Suprapubic skin (tissue), 4 donors: ENCODE measurements around the gene KRT72. TPM values are rescaled to one million over a fixed set of nuclear protein-coding genes. Genes with fewer than 3 reads are reported as not detected.

Source experiments
- DNase-seq, 2 donors: peaks; one replicate each; pipeline ENCODE4 v3.0.0-alpha.2; 2019; ENCODE audit warnings: low spot score in 2 of 2
- H3K27ac ChIP-seq: fragments of 200-600 bp; sonication (generic); one replicate; pipeline ENCODE4 v1.5.1; 2019
- H3K27me3 ChIP-seq: fragments of 200-600 bp; sonication (generic); one replicate; pipeline ENCODE4 v1.5.1; 2019
- H3K36me3 ChIP-seq: fragments of 200-600 bp; sonication (generic); one replicate; pipeline ENCODE4 v1.5.1; 2019
- H3K4me1 ChIP-seq: fragments of 200-600 bp; sonication (generic); one replicate; pipeline ENCODE4 v1.5.1; 2019
- H3K4me3 ChIP-seq: fragments of 200-600 bp; sonication (generic); one replicate; pipeline ENCODE4 v1.5.1; 2019; ENCODE audit warnings: mild to moderate bottlenecking
- H3K9me3 ChIP-seq: fragments of 200-600 bp; sonication (generic); one replicate; pipeline ENCODE4 v1.5.1; 2019
- CTCF ChIP-seq, 2 donors: fragments of 200-600 bp in 1 of 2; fragments of 450-650 bp in 1 of 2; sonication (generic) in 1 of 2; IDR thresholded peaks; one replicate each; pipeline ENCODE4 v1.5.1; 2016 to 2019; ENCODE audit warnings: antibody characterized with exemption in 2 of 2, mild to moderate bottlenecking in 1 of 2, moderate library complexity in 1 of 2
- EP300 ChIP-seq: sonication (generic); formaldehyde crosslinking; IDR thresholded peaks from one replicate; pipeline ENCODE4 v1.6.1; 2017; ENCODE audit warnings: antibody characterized with exemption
- POLR2A ChIP-seq, 2 donors: fragments of 450-650 bp; IDR thresholded peaks; one replicate each; pipeline ENCODE4 v1.6.1; 2017; ENCODE audit warnings: antibody characterized with exemption in 2 of 2, mild to moderate bottlenecking in 2 of 2, moderate library complexity in 2 of 2
- POLR2AphosphoS5 ChIP-seq, 3 donors: sonication (generic); formaldehyde crosslinking; IDR thresholded peaks; one replicate each; pipeline ENCODE4 v1.6.1; 2017; ENCODE audit warnings: antibody characterized with exemption in 3 of 3
- WGBS: methylation state at CpG from one replicate; pipeline ENCODE4 v1.1.5; 2018; 5-methylcytosine and 5-hydroxymethylcytosine counted together
- total RNA-seq, 4 donors: library from RNA; depleted of rRNA; stranded (reverse); fragments of >200 nt; gene quantifications; one replicate each; pipeline ENCODE4 v1.1.0, GENCODE V29; 2016

KRT72 gene
- total RNA-seq, 4 donors from 2014 or later = 2.0 to 19.2 (median 8.8) TPM

- Histone ChIP-seq H3K36me3 (no peaks in the 10 kb centered on the region), H3K4me3 (no peak overlapping the region), H3K27ac (no peak overlapping the region), H3K27me3 (peaks cover 8% of the 10 kb centered on the region), H3K9me3 (no peaks in the 10 kb centered on the region), H3K4me1 (peaks cover 8% of the 10 kb centered on the region)
- 60% methylated on average over 4 of the region's 4 CpGs for WGBS
- TF ChIP-seq POLR2A (IDR thresholded peaks at IDR 0.05) = no peak
- no peak for TF ChIP-seq EP300
- TF ChIP-seq POLR2AphosphoS5 (IDR thresholded peaks at IDR 0.05) = no peak
- TF ChIP-seq CTCF (IDR thresholded peaks at IDR 0.05) = no peak
- DNase-seq = no peak
Measured at GRCh38 chr12:52641468-52641867, 40.2 kb upstream of the KRT72 start.

GRCh38 chr12:52637299-52637698 is 36.0 kb upstream of the KRT72 start:
- 82% methylated on average over 4 of the region's 4 CpGs for WGBS
- peaks cover 7% of the 10 kb centered on the region for H3K27me3 ChIP-seq
- no peak for DNase-seq

GRCh38 chr12:52636592-52637258 is 35.5 kb upstream of the KRT72 start:
- 70% methylated on average over 5 of the region's 5 CpGs for WGBS
- no peak for TF ChIP-seq EP300
- no peak for TF ChIP-seq CTCF (IDR thresholded peaks at IDR 0.05)
- no peak for TF ChIP-seq POLR2A (IDR thresholded peaks at IDR 0.05)
- no peak for TF ChIP-seq POLR2AphosphoS5 (IDR thresholded peaks at IDR 0.05)
- peaks cover 4% of the 10 kb centered on the region for H3K27me3 ChIP-seq
- H3K36me3 ChIP-seq = no peaks in the 10 kb centered on the region
- H3K27ac ChIP-seq = no peak overlapping the region
- DNase-seq = no peak
- H3K4me1 ChIP-seq = peaks cover 4% of the 10 kb centered on the region
- no peak overlapping the region for H3K4me3 ChIP-seq
- no peaks in the 10 kb centered on the region for H3K9me3 ChIP-seq

More at GRCh38 chr12:52637299-52637698, 36.0 kb upstream of the KRT72 start:
- Histone ChIP-seq H3K4me1 (peaks cover 8% of the 10 kb centered on the region), H3K27ac (no peak overlapping the region), H3K36me3 (no peaks in the 10 kb centered on the region), H3K9me3 (no peaks in the 10 kb centered on the region), H3K4me3 (no peak overlapping the region)
- TF ChIP-seq POLR2A (IDR thresholded peaks at IDR 0.05) (no peak), POLR2AphosphoS5 (IDR thresholded peaks at IDR 0.05) (no peak), EP300 (no peak), CTCF (IDR thresholded peaks at IDR 0.05) (no peak)

- H3K36me3 ChIP-seq = no peaks in the 10 kb centered on the region
- 86% methylated on average over 6 of the region's 6 CpGs for WGBS
- DNase-seq = peak in 1 of 2 donors; percentile 62
- no peak overlapping the region for H3K27ac ChIP-seq
- TF ChIP-seq CTCF (IDR thresholded peaks at IDR 0.05) (no peak), EP300 (no peak), POLR2AphosphoS5 (IDR thresholded peaks at IDR 0.05) (no peak), POLR2A (IDR thresholded peaks at IDR 0.05) (no peak)
- H3K27me3 ChIP-seq = peaks cover 4% of the 10 kb centered on the region
- H3K4me1 ChIP-seq = peaks cover 4% of the 10 kb centered on the region
- H3K9me3 ChIP-seq = no peaks in the 10 kb centered on the region
- H3K4me3 ChIP-seq = no peak overlapping the region
Measured at GRCh38 chr12:52636189-52636588, 34.9 kb upstream of the KRT72 start.

GRCh38 chr12:52634266-52635056 is 33.2 kb upstream of the KRT72 start:
- WGBS = 34% methylated on average over 7 of the region's 7 CpGs
- Histone ChIP-seq H3K36me3 (no peaks in the 10 kb centered on the region), H3K4me1 (peaks cover 4% of the 10 kb centered on the region), H3K27ac (no peak overlapping the region), H3K9me3 (no peaks in the 10 kb centered on the region), H3K27me3 (peaks cover 4% of the 10 kb centered on the region), H3K4me3 (no peak overlapping the region)
- peak in 1 of 2 donors; percentile 77 for DNase-seq
- no peak for TF ChIP-seq POLR2AphosphoS5 (IDR thresholded peaks at IDR 0.05)
- TF ChIP-seq EP300 = no peak
- no peak for TF ChIP-seq POLR2A (IDR thresholded peaks at IDR 0.05)
- no peak for TF ChIP-seq CTCF (IDR thresholded peaks at IDR 0.05)
